H1 (cell line): ENCODE data around the gene PACSIN1. TPM values are rescaled to one million over a fixed set of nuclear protein-coding genes. Genes with fewer than 3 reads are reported as not detected.

ENCODE experiments used
- polyA plus RNA-seq, 7 experiments: library from polyadenylated mRNA; depleted of rRNA in 3 of 7; stranded (reverse) in 5 of 7; unstranded in 2 of 7; fragments of >200 nt in 5 of 7; fragments of 200-250 nt in 2 of 7; gene quantifications; 1 replicate in 5 of 7; 2 replicates in 1 of 7; 4 replicates in 1 of 7; pipeline versions ENCODE4 v1.2.1 to v1.2.3, GENCODE V29; 2011 to 2013; ENCODE audit warnings: missing spikeins in 2 of 7, mixed read lengths in 2 of 7
- total RNA-seq: library from RNA; stranded (reverse); fragmentation: NEBNext Ultra II Directional; extraction: Animal tissue kit (Norgen Biotek cat#: 25700); gene quantifications from 2 replicates; pipeline ENCODE4 v1.2.1, GENCODE V29; 2021

The PACSIN1 gene
- total and polyA plus RNA-seq, 2 of the 8 experiments (the other 6 are each of a cell fraction or from before 2014, with no cell fraction given): 5.9 to 11.1 TPM

Other genes with a start within 250 kb of the PACSIN1 start
- 2,636 and 2,728 TPM in 2 replicates for gene HMGA1, start 229.2 kb upstream of the PACSIN1 start, total RNA-seq
- 1,557 and 2,732 TPM in 2 replicates for gene HMGA1, start 229.2 kb upstream of the PACSIN1 start, polyA plus RNA-seq (2011; rRNA removed)
- 7.0 and 7.5 TPM in 2 replicates for gene SMIM29, start 217.1 kb upstream of the PACSIN1 start, total RNA-seq
- 22.4 and 34.7 TPM in 2 replicates for gene SMIM29, start 217.1 kb upstream of the PACSIN1 start, polyA plus RNA-seq (2011; rRNA removed)
- gene NUDT3, start 73.4 kb upstream of the PACSIN1 start, total RNA-seq: 36.3 and 36.9 TPM in 2 replicates
- gene NUDT3, start 73.4 kb upstream of the PACSIN1 start, polyA plus RNA-seq (2011; rRNA removed): 9.8 and 14.1 TPM in 2 replicates
- 2,408 and 2,434 TPM in 2 replicates for gene RPS10, start 40.0 kb upstream of the PACSIN1 start, total RNA-seq
- gene RPS10, start 40.0 kb upstream of the PACSIN1 start, polyA plus RNA-seq (2011; rRNA removed): 9,129 and 11,142 TPM in 2 replicates
- gene SPDEF, start 90.3 kb downstream of the PACSIN1 start, total RNA-seq: 0.15 TPM in 1 of 2 replicates, not detected in the other
- gene SPDEF, start 90.3 kb downstream of the PACSIN1 start, polyA plus RNA-seq (2011; rRNA removed): 0.30 TPM in 2 replicates
- gene ILRUN, start 230.7 kb downstream of the PACSIN1 start, total RNA-seq: 81.2 TPM in 2 replicates
- 35.4 and 39.2 TPM in 2 replicates for gene ILRUN, start 230.7 kb downstream of the PACSIN1 start, polyA plus RNA-seq (2011; rRNA removed)